IMR-90 (cell line): ENCODE measurements around the gene PXN.

Source experiments
- BHLHE40 ChIP-seq: fragments of 150-350 bp; IDR thresholded peaks from 2 replicates; pipeline ENCODE4 v1.6.1; 2016; ENCODE audit warnings: mild to moderate bottlenecking, low read depth, low read length
- CTCF ChIP-seq: conservative IDR thresholded peaks from 2 replicates; pipeline ENCODE4 v1.5.1; 2012; ENCODE audit warnings: mild to moderate bottlenecking, low read depth, low read length, improper control_type of control experiment
- MXI1 ChIP-seq: IDR thresholded peaks from 2 replicates; pipeline ENCODE4 v1.6.1; 2012; ENCODE audit warnings: low read depth, mild to moderate bottlenecking, low read length, moderate library complexity, borderline replicate concordance
- POLR2A ChIP-seq: IDR thresholded peaks from 2 replicates; pipeline ENCODE4 v1.6.1; 2012; ENCODE audit warnings: mild to moderate bottlenecking, low read depth, low read length
- RAD21 ChIP-seq: IDR thresholded peaks from 2 replicates; pipeline ENCODE4 v1.6.1; 2012; ENCODE audit warnings: low read length, improper control_type of control experiment
- TF ChIP-seq, protein P1 (sequence below): fragments of 150-350 bp; IDR thresholded peaks from 2 replicates; pipeline ENCODE4 v1.6.1; 2016; ENCODE audit warnings: low read depth, mild to moderate bottlenecking, low read length, moderate library complexity, borderline replicate concordance

DNA sequence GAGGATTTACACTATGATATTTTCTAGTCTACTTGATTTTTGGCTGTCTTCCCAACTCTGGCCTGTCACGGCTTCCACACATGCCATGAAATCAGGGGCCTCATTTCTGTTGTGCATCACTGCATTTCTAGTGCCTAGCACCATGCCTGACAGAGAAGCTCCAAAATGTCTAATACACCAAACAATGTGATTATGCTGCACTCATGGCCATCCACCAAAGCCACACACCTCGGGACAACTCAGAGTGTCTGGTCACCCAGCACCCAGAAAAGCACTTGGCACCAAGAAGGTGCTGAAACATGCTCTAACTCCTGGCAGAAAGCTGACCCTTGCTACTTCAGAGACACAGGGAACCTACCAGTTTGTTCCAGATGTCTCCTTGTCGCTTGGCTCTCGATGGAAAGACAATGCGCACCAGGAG lies 82.3 kb downstream of the PXN start:
- no peak for TF ChIP-seq CTCF
- TF ChIP-seq BHLHE40: no peak
- TF ChIP-seq RAD21: no peak
- TF ChIP-seq POLR2A: no peak
- TF ChIP-seq MXI1: 0 out of 2 replicates have a peak, but pooled peaks have one; percentile 44
- TF ChIP-seq, protein P1, sequence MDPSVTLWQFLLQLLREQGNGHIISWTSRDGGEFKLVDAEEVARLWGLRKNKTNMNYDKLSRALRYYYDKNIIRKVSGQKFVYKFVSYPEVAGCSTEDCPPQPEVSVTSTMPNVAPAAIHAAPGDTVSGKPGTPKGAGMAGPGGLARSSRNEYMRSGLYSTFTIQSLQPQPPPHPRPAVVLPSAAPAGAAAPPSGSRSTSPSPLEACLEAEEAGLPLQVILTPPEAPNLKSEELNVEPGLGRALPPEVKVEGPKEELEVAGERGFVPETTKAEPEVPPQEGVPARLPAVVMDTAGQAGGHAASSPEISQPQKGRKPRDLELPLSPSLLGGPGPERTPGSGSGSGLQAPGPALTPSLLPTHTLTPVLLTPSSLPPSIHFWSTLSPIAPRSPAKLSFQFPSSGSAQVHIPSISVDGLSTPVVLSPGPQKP: no peak
